ENCODE results near the gene PPP2R3B.

Gene PPP2R3B

DNA sequence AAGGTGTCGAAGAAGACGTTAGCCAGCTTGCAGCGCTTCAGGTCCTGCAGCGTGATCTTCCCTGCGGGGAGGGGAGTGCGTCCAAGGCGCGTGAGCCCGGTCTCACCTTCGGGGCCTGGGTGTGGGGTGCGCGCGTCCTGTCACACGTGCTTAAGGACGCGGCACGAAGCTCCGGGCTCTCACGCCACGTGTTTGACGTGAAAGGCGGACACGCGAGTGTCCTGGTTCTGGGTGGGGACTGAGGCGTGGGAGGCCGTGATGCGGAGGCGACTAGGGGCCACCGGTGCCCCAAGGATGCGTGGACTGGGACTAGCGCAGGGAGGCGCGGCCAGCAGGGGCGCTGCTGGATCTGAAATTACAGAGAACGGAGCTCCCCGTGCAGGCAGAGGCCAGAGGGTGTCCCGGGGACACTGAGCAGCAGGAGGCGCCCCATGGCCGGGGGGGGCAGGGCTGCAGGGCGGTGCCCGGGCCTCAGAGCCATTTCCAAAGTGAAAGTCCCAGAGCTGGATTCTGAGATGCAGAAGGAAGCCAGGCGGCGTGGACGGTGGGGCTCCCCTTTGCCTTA lies 47.8 kb downstream of the PPP2R3B start:
- Histone ChIP-seq H4K20me1 (ENCODE audit: control insufficient read depth, insufficient read depth, low read depth, low read length) (no peaks in the 10 kb centered on the region), H3K79me2 (ENCODE audit: control insufficient read depth, low read length) (peaks cover 44% of the 10 kb centered on the region), H3K4me2 (ENCODE audit: low read length) (no peak overlapping the region), H3K9me2 (replicated peaks; ENCODE audit: control insufficient read depth, low read length) (no peaks in the 10 kb centered on the region), H3K27ac (ENCODE audit: low read depth, low read length) (no peak overlapping the region), H3K9me3 (ENCODE audit: control insufficient read depth, insufficient read depth, low read length) (peaks cover 6% of the 10 kb centered on the region; the same call in 1 of the 2 replicates), H3K4me1 (ENCODE audit: control insufficient read depth, low read length) (no peaks in the 10 kb centered on the region), H3K27me3 (ENCODE audit: control insufficient read depth, low read length) (no peaks in the 10 kb centered on the region), H3K36me3 (ENCODE audit: control insufficient read depth, low read length) (peaks cover 68% of the 10 kb centered on the region), H3F3A (ENCODE audit: control insufficient read depth, insufficient read depth) (no peaks in the 10 kb centered on the region), H3K4me3 (ENCODE audit: low read length) (no peak overlapping the region)
- no peak for TF ChIP-seq EZH2phosphoT487 (IDR thresholded peaks at IDR 0.05; ENCODE audit: borderline replicate concordance, low read length)
- TF ChIP-seq CTCF (IDR thresholded peaks at IDR 0.05; ENCODE audit: low read depth, low read length, poor library complexity, severe bottlenecking), result no peak

DNA sequence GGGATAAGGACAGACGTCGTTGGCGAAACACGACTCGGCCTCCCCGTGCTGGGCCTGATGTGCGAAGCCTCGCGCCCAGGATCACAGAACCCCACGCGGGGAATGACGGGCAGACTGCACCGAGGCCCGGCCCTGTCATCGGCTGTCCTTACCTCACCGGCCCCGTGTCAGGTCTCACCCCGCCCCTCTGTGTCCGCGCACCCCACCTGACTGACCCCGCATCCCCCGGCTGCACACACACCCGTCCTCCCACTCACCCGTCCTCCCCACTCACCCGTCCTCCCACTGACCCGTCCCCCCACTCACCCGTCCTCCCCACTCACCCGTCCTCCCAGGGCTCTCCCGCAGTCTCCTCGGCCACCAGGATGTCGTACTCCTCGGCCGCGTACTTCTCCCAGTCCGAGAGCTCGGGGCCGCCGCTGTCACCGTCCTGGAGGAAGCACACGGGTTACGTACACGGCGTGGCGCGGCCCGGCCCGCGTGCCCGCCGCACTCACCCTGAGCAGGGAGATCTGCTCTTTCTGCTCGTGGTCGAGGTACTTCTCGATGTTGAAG lies 48.3 kb downstream of the PPP2R3B start:
- no peaks in the 10 kb centered on the region for H3F3A ChIP-seq (ENCODE audit: control insufficient read depth, insufficient read depth)
- H3K79me2 ChIP-seq (ENCODE audit: control insufficient read depth, low read length), result peaks cover 44% of the 10 kb centered on the region
- H3K9me3 ChIP-seq (ENCODE audit: control insufficient read depth, insufficient read depth, low read length), result peaks cover 6% of the 10 kb centered on the region; the same call in 1 of the 2 replicates
- H3K27ac ChIP-seq (ENCODE audit: low read depth, low read length), result no peak overlapping the region
- peaks cover 74% of the 10 kb centered on the region for H3K36me3 ChIP-seq (ENCODE audit: control insufficient read depth, low read length)
- no peaks in the 10 kb centered on the region for H3K27me3 ChIP-seq (ENCODE audit: control insufficient read depth, low read length)
- H4K20me1 ChIP-seq (ENCODE audit: control insufficient read depth, insufficient read depth, low read depth, low read length), result no peaks in the 10 kb centered on the region
- no peaks in the 10 kb centered on the region for H3K4me1 ChIP-seq (ENCODE audit: control insufficient read depth, low read length)
- no peaks in the 10 kb centered on the region for H3K9me2 ChIP-seq (replicated peaks; ENCODE audit: control insufficient read depth, low read length)
- H3K4me3 ChIP-seq (ENCODE audit: low read length), result no peak overlapping the region
- H3K4me2 ChIP-seq (ENCODE audit: low read length), result no peak overlapping the region
- TF ChIP-seq CTCF (IDR thresholded peaks at IDR 0.05; ENCODE audit: low read depth, low read length, poor library complexity, severe bottlenecking) (no peak), EZH2phosphoT487 (IDR thresholded peaks at IDR 0.05; ENCODE audit: borderline replicate concordance, low read length) (no peak)

DNA sequence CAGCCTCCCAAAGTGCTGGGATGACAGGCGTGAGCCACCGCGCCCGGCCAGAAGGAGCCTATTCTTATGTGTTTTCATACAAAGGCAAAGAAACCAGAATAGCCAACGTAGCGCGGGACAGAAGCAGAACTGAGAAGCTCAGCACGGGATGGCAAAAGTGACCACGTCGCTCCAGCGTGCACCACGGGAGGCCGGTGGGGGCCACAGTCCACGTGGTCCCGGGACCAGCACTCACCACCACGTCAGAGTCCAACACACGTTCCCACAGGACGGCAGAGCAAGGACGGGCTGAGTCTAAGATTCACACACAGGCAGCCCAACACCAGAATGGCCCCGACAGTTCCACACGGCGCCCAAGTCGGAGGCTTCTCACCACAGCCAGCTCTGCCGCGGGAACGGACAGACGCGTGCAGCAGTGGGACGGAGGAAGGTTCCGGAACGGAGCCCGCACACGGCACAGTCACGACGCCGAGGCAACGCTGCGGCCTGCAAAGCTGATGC lies 49.3 kb downstream of the PPP2R3B start:
- peaks cover 44% of the 10 kb centered on the region for H3K79me2 ChIP-seq (ENCODE audit: control insufficient read depth, low read length)
- H3K4me1 ChIP-seq (ENCODE audit: control insufficient read depth, low read length), result no peaks in the 10 kb centered on the region
- no peak for TF ChIP-seq EZH2phosphoT487 (IDR thresholded peaks at IDR 0.05; ENCODE audit: borderline replicate concordance, low read length)
- no peak for TF ChIP-seq CTCF (IDR thresholded peaks at IDR 0.05; ENCODE audit: low read depth, low read length, poor library complexity, severe bottlenecking)
- H3K4me2 ChIP-seq (ENCODE audit: low read length), result no peak overlapping the region
- no peaks in the 10 kb centered on the region for H3K9me2 ChIP-seq (replicated peaks; ENCODE audit: control insufficient read depth, low read length)
- H3F3A ChIP-seq (ENCODE audit: control insufficient read depth, insufficient read depth), result no peaks in the 10 kb centered on the region
- H3K4me3 ChIP-seq (ENCODE audit: low read length), result no peak overlapping the region
- H4K20me1 ChIP-seq (ENCODE audit: control insufficient read depth, insufficient read depth, low read depth, low read length), result no peaks in the 10 kb centered on the region
- no peak overlapping the region for H3K27ac ChIP-seq (ENCODE audit: low read depth, low read length)
- H3K36me3 ChIP-seq (ENCODE audit: control insufficient read depth, low read length), result peaks cover 84% of the 10 kb centered on the region
- no peaks in the 10 kb centered on the region for H3K27me3 ChIP-seq (ENCODE audit: control insufficient read depth, low read length)
- peaks cover 6% of the 10 kb centered on the region; the same call in 1 of the 2 replicates for H3K9me3 ChIP-seq (ENCODE audit: control insufficient read depth, insufficient read depth, low read length)

Measured in DOHH2 (cell line).